ENCODE results near the gene SLC9B1. TPM values are rescaled to one million over a fixed set of nuclear protein-coding genes. Genes with fewer than 3 reads are reported as not detected.

The SLC9B1 gene
- polyA plus RNA-seq, 1 of the 3 experiments (the other 2 are of a cell fraction), result 0.21 TPM

DNA sequence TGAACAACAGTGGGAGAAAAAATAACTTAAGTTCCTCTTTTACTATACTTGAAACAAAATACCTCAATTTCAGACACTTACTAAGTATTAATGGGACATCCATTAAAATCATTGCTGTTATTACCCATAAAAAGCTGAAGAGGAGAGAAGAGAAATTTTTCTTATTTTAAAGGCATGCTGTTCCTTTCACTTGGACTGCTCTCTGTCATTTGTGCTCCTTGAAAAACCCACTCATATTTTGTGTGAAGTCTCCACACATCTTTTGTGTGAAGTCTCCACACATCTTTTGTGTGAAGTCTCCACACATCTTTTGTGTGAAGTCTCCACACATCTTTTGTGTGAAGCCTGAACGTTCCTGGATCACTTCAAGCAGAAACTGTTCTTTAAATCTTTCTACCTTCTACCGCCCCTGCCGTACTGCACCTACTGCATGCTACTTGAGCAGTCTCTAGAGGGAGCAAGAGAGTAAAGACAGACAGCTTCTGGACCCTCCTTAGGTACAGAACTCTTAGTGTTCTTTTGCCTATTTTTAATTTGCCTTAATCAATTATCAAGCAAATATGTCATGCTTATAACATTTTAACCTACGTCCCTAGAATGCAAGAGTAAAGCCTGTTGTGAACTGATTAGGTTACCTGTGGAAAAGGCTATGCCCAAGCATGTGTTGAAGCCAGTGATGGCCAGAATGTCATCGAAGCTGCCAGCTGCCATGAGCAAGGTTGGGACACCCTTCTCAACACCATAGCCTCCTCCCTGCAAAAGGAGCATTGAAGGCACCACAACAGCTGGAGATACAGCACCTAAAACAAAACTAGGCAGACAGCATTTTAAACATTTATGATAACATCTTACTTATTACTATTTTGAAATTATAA, 27.1 kb upstream of the SLC9B1 start:
- ChIA-PET CTCF (interaction anchor here (0.6 to 2.6 kb wide), 16 partner anchors 9 to 598 kb away, joined by 3 to 13 read pairs (median 3); no protein-coding TSS in a partner anchor), POLR2A (no interaction called here)
- peak; percentile 34 for DNase-seq
- H3K9ac ChIP-seq, result no peak overlapping the region
- H4K20me1 ChIP-seq (ENCODE audit: insufficient read depth), result no peaks in the 10 kb centered on the region
- H3F3A ChIP-seq (replicated peaks; ENCODE audit: insufficient read depth), result no peaks in the 10 kb centered on the region
- H3K79me2 ChIP-seq (ENCODE audit: insufficient read depth), result no peaks in the 10 kb centered on the region
- no peaks in the 10 kb centered on the region for H3K4me1 ChIP-seq (ENCODE audit: control insufficient read depth in 1 of 2, insufficient read depth in 2 of 2, low read depth in 1 of 2, low read length in 1 of 2)
- TF ChIP-seq RCOR1 (IDR thresholded peaks at IDR 0.05; ENCODE audit: low read length) (no peak), SMC3 (IDR thresholded peaks at IDR 0.05; ENCODE audit: low read depth, low read length) (peak; percentile 55), FOXM1 (IDR thresholded peaks at IDR 0.05; ENCODE audit: low read depth) (no peak), GATA2 (CRISPR knock-in tag; IDR thresholded peaks at IDR 0.05) (no peak), CHD2 (IDR thresholded peaks at IDR 0.05; ENCODE audit: low read length, partially characterized antibody) (no peak), NFIC (IDR thresholded peaks at IDR 0.05; ENCODE audit: borderline replicate concordance) (no peak), RAD21 (IDR thresholded peaks at IDR 0.05; ENCODE audit: low read length) (peak; percentile 55)
- TF ChIP-seq, protein P1, sequence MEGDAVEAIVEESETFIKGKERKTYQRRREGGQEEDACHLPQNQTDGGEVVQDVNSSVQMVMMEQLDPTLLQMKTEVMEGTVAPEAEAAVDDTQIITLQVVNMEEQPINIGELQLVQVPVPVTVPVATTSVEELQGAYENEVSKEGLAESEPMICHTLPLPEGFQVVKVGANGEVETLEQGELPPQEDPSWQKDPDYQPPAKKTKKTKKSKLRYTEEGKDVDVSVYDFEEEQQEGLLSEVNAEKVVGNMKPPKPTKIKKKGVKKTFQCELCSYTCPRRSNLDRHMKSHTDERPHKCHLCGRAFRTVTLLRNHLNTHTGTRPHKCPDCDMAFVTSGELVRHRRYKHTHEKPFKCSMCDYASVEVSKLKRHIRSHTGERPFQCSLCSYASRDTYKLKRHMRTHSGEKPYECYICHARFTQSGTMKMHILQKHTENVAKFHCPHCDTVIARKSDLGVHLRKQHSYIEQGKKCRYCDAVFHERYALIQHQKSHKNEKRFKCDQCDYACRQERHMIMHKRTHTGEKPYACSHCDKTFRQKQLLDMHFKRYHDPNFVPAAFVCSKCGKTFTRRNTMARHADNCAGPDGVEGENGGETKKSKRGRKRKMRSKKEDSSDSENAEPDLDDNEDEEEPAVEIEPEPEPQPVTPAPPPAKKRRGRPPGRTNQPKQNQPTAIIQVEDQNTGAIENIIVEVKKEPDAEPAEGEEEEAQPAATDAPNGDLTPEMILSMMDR (IDR thresholded peaks at IDR 0.05), result peak; percentile 71
- H3K36me3 ChIP-seq (replicated peaks in 1 of 2; ENCODE audit: control insufficient read depth in 1 of 2, insufficient read depth in 2 of 2, low read length in 1 of 2), result peaks cover 24 to 69% of the 10 kb centered on the region in 2 experiments
- no peak overlapping the region for H2AFZ ChIP-seq (ENCODE audit: low read depth)
- H3K9me3 ChIP-seq, result no peaks in the 10 kb centered on the region
- no peaks in the 10 kb centered on the region for H3K9me2 ChIP-seq
- H3K4me3 ChIP-seq (ENCODE audit: low read depth in 2 of 2, low read length in 1 of 2), result no peak overlapping the region; a peak in 1 of 4 replicates
- no peak overlapping the region for H3K27ac ChIP-seq (ENCODE audit: low read depth in 2 of 2, low read length in 1 of 2)
- H3K4me2 ChIP-seq, result no peak overlapping the region
- H3K27me3 ChIP-seq (ENCODE audit: insufficient read depth), result no peaks in the 10 kb centered on the region
- 57% methylated on average over 5 of the region's 5 CpGs for WGBS (ENCODE audit: low lambda C conversion rate)

DNA sequence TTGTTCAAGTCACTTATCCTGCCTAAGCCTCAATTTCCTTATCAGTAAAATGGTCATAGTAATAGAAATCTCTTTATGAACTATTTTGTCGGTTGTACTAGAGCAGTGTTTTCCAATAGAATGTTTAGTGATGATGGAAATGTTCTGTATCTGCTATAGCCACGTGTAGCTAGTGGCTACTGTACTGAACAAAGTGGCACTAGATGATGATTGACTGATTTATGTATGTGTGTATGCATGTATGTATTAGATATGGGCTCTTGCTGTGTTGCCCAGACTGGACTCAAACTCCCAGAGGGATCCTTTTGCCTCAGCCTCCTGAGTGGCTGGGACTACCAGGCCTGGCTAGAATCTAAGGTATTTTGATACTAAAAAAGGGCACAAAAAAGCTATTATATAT, 24.7 kb upstream of the SLC9B1 start:
- no peaks in the 10 kb centered on the region for H3F3A ChIP-seq (replicated peaks; ENCODE audit: insufficient read depth)
- 94% methylated on average over 2 of the region's 2 CpGs for WGBS (ENCODE audit: low lambda C conversion rate)
- H3K9me3 ChIP-seq, result no peaks in the 10 kb centered on the region
- no peak for TF ChIP-seq MXI1 (IDR thresholded peaks at IDR 0.05; ENCODE audit: low read depth, low read length)
- TF ChIP-seq EZH2phosphoT487 (IDR thresholded peaks at IDR 0.05; ENCODE audit: borderline replicate concordance, low read depth), result no peak
- TF ChIP-seq, protein P2, sequence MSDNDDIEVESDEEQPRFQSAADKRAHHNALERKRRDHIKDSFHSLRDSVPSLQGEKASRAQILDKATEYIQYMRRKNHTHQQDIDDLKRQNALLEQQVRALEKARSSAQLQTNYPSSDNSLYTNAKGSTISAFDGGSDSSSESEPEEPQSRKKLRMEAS (IDR thresholded peaks at IDR 0.05; ENCODE audit: low read depth), result no peak
- no peaks in the 10 kb centered on the region for H3K4me1 ChIP-seq (ENCODE audit: control insufficient read depth in 1 of 2, insufficient read depth in 2 of 2, low read depth in 1 of 2, low read length in 1 of 2)
- no peaks in the 10 kb centered on the region for H3K79me2 ChIP-seq (ENCODE audit: insufficient read depth)
- H3K27ac ChIP-seq (ENCODE audit: low read depth in 2 of 2, low read length in 1 of 2), result no peak overlapping the region
- ChIA-PET POLR2A (no interaction called here), CTCF (interaction anchor here (0.9 to 2.3 kb wide), 3 partner anchors 16 to 47 kb away, joined by 3 to 7 read pairs (median 3); no protein-coding TSS in a partner anchor)
- H3K27me3 ChIP-seq (ENCODE audit: insufficient read depth), result no peaks in the 10 kb centered on the region
- H3K4me3 ChIP-seq (ENCODE audit: low read depth in 2 of 2, low read length in 1 of 2), result no peak overlapping the region
- H3K4me2 ChIP-seq, result no peak overlapping the region
- no peak for DNase-seq
- H3K36me3 ChIP-seq (replicated peaks in 1 of 2; ENCODE audit: control insufficient read depth in 1 of 2, insufficient read depth in 2 of 2, low read length in 1 of 2), result peaks cover 29 to 68% of the 10 kb centered on the region in 2 experiments
- H4K20me1 ChIP-seq (ENCODE audit: insufficient read depth), result no peaks in the 10 kb centered on the region
- no peaks in the 10 kb centered on the region for H3K9me2 ChIP-seq
- no peak overlapping the region for H2AFZ ChIP-seq (ENCODE audit: low read depth)
- H3K9ac ChIP-seq, result no peak overlapping the region
